ENCODE measurements around the gene PEAK1.

DNA sequence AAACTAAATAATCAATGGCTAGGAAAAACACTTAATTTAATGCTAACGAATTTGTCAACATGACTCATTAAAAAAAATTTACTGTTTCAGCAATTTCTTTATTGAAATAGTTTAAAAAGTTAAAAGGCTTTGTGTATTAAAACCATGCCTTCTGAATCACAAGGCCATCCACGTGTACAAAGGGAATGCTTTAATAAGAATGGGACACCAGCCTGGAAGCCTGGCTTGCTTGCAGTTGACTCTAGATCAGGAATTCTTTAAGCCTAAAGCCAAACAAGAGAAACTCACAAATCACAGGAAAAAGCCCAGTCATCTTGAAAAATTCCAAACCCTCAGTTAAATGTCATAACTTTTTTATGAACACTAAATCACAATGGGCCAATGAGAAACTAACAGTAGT is 137.6 kb downstream of the PEAK1 start:
- TF ChIP-seq, protein P1, sequence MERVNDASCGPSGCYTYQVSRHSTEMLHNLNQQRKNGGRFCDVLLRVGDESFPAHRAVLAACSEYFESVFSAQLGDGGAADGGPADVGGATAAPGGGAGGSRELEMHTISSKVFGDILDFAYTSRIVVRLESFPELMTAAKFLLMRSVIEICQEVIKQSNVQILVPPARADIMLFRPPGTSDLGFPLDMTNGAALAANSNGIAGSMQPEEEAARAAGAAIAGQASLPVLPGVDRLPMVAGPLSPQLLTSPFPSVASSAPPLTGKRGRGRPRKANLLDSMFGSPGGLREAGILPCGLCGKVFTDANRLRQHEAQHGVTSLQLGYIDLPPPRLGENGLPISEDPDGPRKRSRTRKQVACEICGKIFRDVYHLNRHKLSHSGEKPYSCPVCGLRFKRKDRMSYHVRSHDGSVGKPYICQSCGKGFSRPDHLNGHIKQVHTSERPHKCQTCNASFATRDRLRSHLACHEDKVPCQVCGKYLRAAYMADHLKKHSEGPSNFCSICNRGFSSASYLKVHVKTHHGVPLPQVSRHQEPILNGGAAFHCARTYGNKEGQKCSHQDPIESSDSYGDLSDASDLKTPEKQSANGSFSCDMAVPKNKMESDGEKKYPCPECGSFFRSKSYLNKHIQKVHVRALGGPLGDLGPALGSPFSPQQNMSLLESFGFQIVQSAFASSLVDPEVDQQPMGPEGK (CRISPR knock-in tag; IDR thresholded peaks at IDR 0.05; ENCODE audit: borderline replicate concordance): no peak
- TF ChIP-seq ESRRG (CRISPR knock-in tag; IDR thresholded peaks at IDR 0.05): no peak
- no peak for TF ChIP-seq ZFP3 (CRISPR knock-in tag; IDR thresholded peaks at IDR 0.05)
- no peak for TF ChIP-seq ZFP30 (CRISPR knock-in tag; IDR thresholded peaks at IDR 0.05)
- no peak for TF ChIP-seq TCF4 (CRISPR knock-in tag; IDR thresholded peaks at IDR 0.05; ENCODE audit: borderline replicate concordance)
- no peak for TF ChIP-seq BACH2 (CRISPR knock-in tag; IDR thresholded peaks at IDR 0.05; ENCODE audit: borderline replicate concordance)
- no peak for TF ChIP-seq SNAI2 (CRISPR knock-in tag; IDR thresholded peaks at IDR 0.05)

All from SK-N-SH treated with all-trans-retinoic acid at 6 μM for 48 hours (cell line).